Adipocyte (in vitro differentiated cells): Measurements from ENCODE around the gene KCNIP1.

Source experiments
- DNase-seq: peaks from one replicate; pipeline ENCODE4 v3.0.0-alpha.2; 2015; ENCODE audit warnings: low read depth
- H3K27me3 ChIP-seq: replicated peaks from 2 replicates; pipeline ENCODE4 v1.7.0; 2013; ENCODE audit warnings: mild to moderate bottlenecking, low read length, moderate library complexity; ENCODE audit not compliant: control insufficient read depth, insufficient read depth
- H3K36me3 ChIP-seq: 2 replicates; pipeline ENCODE4 v1.7.0; 2013; ENCODE audit warnings: low read length, mild to moderate bottlenecking, moderate library complexity; ENCODE audit not compliant: control insufficient read depth, insufficient read depth, severe bottlenecking
- H3K4me1 ChIP-seq: 2 replicates; pipeline ENCODE4 v1.7.0; 2013; ENCODE audit warnings: mild to moderate bottlenecking, low read length, moderate library complexity; ENCODE audit not compliant: control insufficient read depth, insufficient read depth
- H3K4me3 ChIP-seq: 2 replicates; pipeline ENCODE4 v1.7.0; 2013; ENCODE audit warnings: mild to moderate bottlenecking, low read length, moderate library complexity
- H3K9ac ChIP-seq: 2 replicates; pipeline ENCODE4 v1.7.0; 2013; ENCODE audit warnings: mild to moderate bottlenecking, low read length, moderate library complexity
- H3K9me3 ChIP-seq: 2 replicates; pipeline ENCODE4 v1.7.0; 2013; ENCODE audit warnings: mild to moderate bottlenecking, low read length, moderate library complexity; ENCODE audit not compliant: control insufficient read depth

The KCNIP1 gene

GRCh38 chr5:170525470-170526211, 21.8 kb downstream of the KCNIP1 start:
- H3K4me1 ChIP-seq, result peaks cover 12% of the 10 kb centered on the region
- peaks cover 28% of the 10 kb centered on the region for H3K27me3 ChIP-seq
- DNase-seq, result no peak
- no peak overlapping the region for H3K4me3 ChIP-seq
- no peaks in the 10 kb centered on the region for H3K9me3 ChIP-seq
- no peak overlapping the region for H3K9ac ChIP-seq
- H3K36me3 ChIP-seq, result no peaks in the 10 kb centered on the region

GRCh38 chr5:170527991-170528390, 24.2 kb downstream of the KCNIP1 start:
- H3K4me1 ChIP-seq, result peaks cover 7% of the 10 kb centered on the region
- H3K27me3 ChIP-seq, result peaks cover 28% of the 10 kb centered on the region
- DNase-seq, result no peak
- H3K4me3 ChIP-seq, result no peak overlapping the region
- H3K9me3 ChIP-seq, result no peaks in the 10 kb centered on the region
- H3K36me3 ChIP-seq, result no peaks in the 10 kb centered on the region
- H3K9ac ChIP-seq, result no peak overlapping the region

- no peaks in the 10 kb centered on the region for H3K9me3 ChIP-seq
These were observed 25.2 kb downstream of the KCNIP1 start for GRCh38 chr5:170528976-170529375.

GRCh38 chr5:170532935-170533334, 29.1 kb downstream of the KCNIP1 start:
- no peak for DNase-seq
- Histone ChIP-seq H3K9me3 (no peaks in the 10 kb centered on the region), H3K36me3 (no peaks in the 10 kb centered on the region), H3K9ac (no peak overlapping the region), H3K4me3 (no peak overlapping the region), H3K4me1 (no peaks in the 10 kb centered on the region), H3K27me3 (peaks cover 32% of the 10 kb centered on the region)

More at GRCh38 chr5:170528976-170529375, 25.2 kb downstream of the KCNIP1 start:
- Histone ChIP-seq H3K9ac (no peak overlapping the region), H3K27me3 (peaks cover 24% of the 10 kb centered on the region), H3K36me3 (no peaks in the 10 kb centered on the region), H3K4me3 (no peak overlapping the region), H3K4me1 (no peaks in the 10 kb centered on the region)
- no peak for DNase-seq

- no peak for DNase-seq
- Histone ChIP-seq H3K36me3 (no peaks in the 10 kb centered on the region), H3K4me3 (no peak overlapping the region), H3K4me1 (no peaks in the 10 kb centered on the region), H3K9ac (no peak overlapping the region), H3K9me3 (no peaks in the 10 kb centered on the region), H3K27me3 (peaks cover 32% of the 10 kb centered on the region)
These were observed 29.6 kb downstream of the KCNIP1 start for GRCh38 chr5:170533383-170533782.

GRCh38 chr5:170534177-170534576, 30.4 kb downstream of the KCNIP1 start:
- Histone ChIP-seq H3K36me3 (no peaks in the 10 kb centered on the region), H3K4me1 (no peaks in the 10 kb centered on the region), H3K4me3 (no peak overlapping the region), H3K27me3 (peaks cover 31% of the 10 kb centered on the region), H3K9me3 (no peaks in the 10 kb centered on the region), H3K9ac (no peak overlapping the region)
- DNase-seq, result no peak

- Histone ChIP-seq H3K36me3 (no peaks in the 10 kb centered on the region), H3K9me3 (no peaks in the 10 kb centered on the region), H3K27me3 (peaks cover 31% of the 10 kb centered on the region), H3K4me1 (no peaks in the 10 kb centered on the region), H3K9ac (no peak overlapping the region), H3K4me3 (no peak overlapping the region)
- no peak for DNase-seq
These were observed 31.1 kb downstream of the KCNIP1 start for GRCh38 chr5:170534941-170535340.

- no peak for DNase-seq
- Histone ChIP-seq H3K9ac (no peak overlapping the region), H3K27me3 (peaks cover 30% of the 10 kb centered on the region), H3K36me3 (no peaks in the 10 kb centered on the region), H3K4me1 (no peaks in the 10 kb centered on the region), H3K4me3 (no peak overlapping the region), H3K9me3 (no peaks in the 10 kb centered on the region)
These were observed 32.7 kb downstream of the KCNIP1 start for GRCh38 chr5:170536525-170536924.

- Histone ChIP-seq H3K27me3 (peaks cover 30% of the 10 kb centered on the region), H3K4me3 (no peak overlapping the region), H3K4me1 (no peaks in the 10 kb centered on the region), H3K9ac (no peak overlapping the region), H3K36me3 (no peaks in the 10 kb centered on the region), H3K9me3 (no peaks in the 10 kb centered on the region)
- no peak for DNase-seq
These were observed 33.8 kb downstream of the KCNIP1 start for GRCh38 chr5:170537451-170538095.

- Histone ChIP-seq H3K36me3 (no peaks in the 10 kb centered on the region), H3K4me1 (no peaks in the 10 kb centered on the region), H3K9me3 (no peaks in the 10 kb centered on the region), H3K4me3 (no peak overlapping the region), H3K27me3 (peaks cover 30% of the 10 kb centered on the region), H3K9ac (no peak overlapping the region)
- no peak for DNase-seq
These were observed 34.3 kb downstream of the KCNIP1 start for GRCh38 chr5:170538096-170538465.

GRCh38 chr5:170538696-170539586, 35.1 kb downstream of the KCNIP1 start:
- no peaks in the 10 kb centered on the region for H3K4me1 ChIP-seq
- H3K9me3 ChIP-seq, result no peaks in the 10 kb centered on the region
- H3K4me3 ChIP-seq, result no peak overlapping the region
- no peak overlapping the region for H3K9ac ChIP-seq
- no peaks in the 10 kb centered on the region for H3K36me3 ChIP-seq
- DNase-seq, result no peak
- peaks cover 30% of the 10 kb centered on the region for H3K27me3 ChIP-seq
